IPS-NIHi11 (cell line): ENCODE results near the gene OR9Q1.
"Not testable (repeated sequence)": the region's sequence is repeated elsewhere in the genome, so short reads cannot be mapped to it uniquely, and the experiment has no call there.

Experiments
- DNase-seq: peaks from one replicate; pipeline ENCODE4 v3.0.0; 2012; ENCODE audit warnings: mixed read lengths, low spot score

OR9Q1 gene

DNA sequence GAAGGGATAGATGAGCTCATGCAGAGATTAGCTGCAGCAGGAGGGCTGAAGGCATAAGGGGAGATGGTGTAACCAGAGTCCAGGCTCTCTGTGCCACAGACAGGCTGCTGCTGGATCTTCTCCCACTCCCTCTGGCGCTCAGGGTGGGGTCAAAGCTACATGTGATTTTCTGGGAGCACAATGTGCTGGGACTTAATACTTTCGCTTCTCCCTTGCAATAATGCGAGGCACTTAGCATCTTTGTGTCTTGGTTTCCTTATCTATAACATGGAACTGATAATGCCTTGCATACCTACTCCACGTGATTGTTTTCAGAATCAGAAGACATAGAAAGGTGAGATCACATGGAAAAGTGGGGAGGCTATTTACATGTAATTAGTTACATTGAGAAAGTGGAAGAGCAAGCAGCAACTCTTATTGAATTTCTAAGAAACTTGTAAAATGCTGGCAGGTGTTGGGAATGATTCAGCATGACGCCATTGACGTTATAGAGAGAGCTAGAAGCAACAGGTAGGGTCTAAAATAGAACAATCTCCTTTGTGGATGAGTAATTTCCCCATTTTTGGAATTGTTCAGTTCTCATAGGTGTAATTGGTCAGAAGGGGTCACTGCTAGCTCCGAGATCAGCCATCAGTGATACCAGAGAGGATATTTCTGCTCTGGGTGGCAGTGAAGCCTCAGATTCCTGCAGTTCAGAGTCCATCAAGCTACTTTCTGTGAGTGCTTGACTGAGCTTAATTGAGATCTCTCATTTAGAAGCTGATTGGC lies 109.8 kb downstream of the OR9Q1 start:
- no peak for DNase-seq

DNA sequence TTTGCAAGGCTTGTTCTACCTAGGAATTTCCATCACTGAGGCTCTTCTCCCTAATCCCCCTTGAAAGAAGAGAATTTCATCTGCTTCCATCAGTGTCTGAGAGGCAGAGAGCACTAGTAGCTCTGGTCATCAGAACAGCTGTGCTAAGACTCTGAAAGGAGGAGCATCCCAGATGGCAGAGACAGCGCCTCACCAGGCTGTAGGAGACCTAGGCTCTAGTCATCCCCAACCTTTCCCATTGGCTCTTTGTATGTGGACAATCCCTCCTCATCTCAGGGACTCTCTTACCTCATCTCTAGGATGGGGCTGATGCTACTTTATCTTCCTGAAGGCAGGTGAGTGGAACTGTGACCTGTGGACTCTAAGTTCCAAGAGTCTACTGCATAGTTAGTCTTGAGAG lies 110.5 kb downstream of the OR9Q1 start:
- no peak for DNase-seq

DNA sequence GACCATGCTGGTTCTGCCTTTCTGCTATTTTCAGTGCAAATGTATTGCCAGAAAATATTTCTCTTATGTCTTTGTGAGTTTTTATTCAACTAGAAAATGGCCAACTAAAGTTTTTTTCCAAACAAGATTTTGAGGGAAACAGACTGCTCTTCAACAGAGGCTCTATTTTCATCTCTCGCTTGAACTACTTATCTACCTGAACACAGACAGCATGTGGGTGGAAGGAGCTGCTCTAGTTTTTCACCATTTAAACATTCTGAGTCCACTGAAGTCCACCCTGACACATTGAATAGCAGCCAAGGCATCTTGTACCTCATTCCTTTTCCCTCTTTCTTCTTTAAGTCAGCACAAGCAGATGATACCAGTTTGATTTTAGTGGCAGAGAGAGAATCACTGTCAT lies 111.5 kb downstream of the OR9Q1 start:
- no peak for DNase-seq

DNA sequence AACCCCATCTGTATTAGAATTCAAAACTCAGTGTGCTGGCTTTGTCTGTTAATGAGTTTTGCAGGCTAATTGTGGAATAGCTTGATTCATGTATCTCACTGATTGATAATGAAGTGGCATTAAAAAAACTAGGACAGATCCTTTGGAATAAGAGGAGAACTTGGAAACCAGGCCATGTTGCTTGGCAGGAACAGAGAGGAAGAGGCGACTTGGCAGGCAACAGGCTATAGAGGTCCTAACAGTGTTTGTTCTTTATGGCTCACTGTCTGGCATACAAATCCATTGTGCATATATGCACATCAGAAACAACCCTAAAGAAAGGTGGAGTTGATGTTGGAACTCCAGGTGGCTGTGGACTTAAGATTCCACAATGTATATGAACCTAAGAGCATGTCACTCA lies 119.1 kb downstream of the OR9Q1 start:
- no peak for DNase-seq

DNA sequence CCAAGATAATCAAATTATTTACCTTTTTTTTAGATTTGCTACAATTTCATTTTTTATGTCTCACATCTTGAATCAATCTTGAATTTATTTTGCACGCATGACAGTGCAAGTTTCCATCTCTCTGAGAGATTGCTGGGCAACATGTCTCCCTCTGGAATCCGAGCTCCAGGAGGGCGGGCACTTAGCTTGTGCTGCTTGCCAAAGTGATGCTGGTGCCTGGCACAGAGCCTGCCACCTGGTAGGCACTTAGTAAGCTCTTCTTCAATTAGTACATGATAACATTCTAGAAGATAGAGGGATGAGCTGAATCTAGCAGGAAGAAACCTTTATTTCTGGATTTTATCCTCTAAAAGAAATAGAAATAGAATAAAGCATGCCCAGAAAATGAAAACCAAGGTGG lies 129.1 kb downstream of the OR9Q1 start:
- DNase-seq: no peak

DNA sequence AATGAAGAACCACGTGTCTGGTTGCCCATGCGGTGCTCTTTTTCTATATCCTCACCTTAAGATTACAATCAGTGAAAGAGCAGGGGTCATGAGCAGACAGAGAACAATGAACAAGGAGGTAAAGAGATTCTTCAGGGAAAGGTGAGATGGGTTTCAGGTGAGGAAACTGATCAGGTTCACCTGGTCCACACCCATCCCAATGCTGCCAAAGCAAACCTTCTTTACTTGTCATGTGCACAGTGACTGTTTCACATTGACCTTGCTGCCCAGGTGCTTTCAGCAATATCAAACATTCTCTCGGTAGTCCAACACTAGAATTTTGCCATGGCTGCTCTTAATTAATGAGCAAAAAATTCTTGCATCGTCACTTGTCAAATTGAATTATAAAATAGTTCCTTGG lies 140.7 kb downstream of the OR9Q1 start:
- DNase-seq: no peak

DNA sequence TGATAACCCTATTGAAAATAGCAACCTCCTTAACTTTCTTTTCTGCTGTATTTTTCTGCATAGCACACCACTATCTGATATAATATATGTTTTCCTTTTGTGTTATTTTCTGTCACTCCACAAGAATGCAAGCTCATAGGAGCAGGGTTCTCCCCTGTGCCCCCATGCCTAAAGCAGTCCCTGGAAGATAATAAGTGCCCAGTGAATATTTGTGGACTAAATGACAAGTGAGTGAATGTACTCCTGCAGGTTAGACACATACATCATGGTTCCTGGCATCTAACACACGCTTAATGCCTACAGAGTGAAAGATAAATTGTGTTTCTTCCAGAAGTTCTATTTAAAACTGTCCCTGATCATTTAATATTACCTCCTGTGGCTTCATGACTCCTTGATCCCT lies 141.3 kb downstream of the OR9Q1 start:
- no peak for DNase-seq

DNA sequence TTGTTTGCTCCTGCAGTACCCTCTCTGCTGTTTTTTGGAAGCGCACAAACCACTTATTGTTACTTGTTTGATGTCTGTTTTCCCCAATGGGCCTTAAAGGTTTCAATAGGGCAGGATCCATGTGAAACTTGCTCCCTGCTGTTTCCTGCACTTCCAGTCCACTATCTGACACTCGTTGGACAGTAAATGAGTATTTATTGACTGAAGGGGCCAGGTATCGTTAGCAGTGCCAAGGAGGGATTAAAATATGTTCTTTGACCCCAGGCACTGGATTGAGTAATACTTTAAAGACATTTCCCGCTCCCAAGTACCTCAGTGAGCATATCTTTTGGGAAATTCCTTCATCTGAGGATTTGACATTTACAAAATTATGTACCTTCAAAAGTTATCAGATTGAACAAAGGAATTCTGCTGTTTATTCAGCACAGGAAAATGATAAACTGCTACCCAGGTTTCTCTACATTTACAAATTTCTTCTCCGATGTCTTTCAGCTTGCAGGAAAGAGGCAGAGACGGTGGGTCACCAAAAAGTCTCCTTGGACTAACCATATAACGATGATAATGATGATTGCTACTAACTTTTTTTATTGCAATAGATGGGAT lies 141.9 kb downstream of the OR9Q1 start:
- DNase-seq: no peak

DNA sequence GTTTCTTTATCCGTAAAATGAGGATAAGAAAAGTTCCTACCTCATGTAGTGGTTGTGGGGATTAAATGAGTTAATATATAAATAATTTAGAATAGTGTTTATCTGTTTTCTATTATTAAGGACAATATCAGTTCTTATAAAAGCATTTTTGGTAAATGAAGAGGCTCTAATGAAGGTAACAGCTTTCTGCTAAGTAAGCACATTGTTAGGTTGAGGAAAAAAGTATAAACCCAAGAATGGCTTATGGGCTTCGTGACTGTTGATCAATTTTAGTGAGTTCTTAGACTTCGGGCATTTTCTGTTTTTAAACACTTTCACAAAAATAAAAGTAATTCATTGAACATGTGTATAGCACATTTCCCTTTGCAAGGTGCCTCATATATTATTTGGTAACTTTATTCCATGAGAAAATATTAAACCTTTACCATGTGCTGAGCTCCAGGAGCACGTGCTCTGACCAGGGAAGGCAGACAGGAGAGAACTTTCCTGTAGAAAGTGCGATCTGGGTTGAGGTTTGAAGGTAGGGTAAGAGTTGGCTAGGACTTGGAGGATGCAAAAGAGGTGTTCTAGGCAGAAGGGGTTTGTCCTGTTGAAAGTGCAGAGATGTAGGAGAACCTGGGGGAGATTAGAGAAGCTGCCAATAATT lies 153.9 kb downstream of the OR9Q1 start:
- DNase-seq: no peak

DNA sequence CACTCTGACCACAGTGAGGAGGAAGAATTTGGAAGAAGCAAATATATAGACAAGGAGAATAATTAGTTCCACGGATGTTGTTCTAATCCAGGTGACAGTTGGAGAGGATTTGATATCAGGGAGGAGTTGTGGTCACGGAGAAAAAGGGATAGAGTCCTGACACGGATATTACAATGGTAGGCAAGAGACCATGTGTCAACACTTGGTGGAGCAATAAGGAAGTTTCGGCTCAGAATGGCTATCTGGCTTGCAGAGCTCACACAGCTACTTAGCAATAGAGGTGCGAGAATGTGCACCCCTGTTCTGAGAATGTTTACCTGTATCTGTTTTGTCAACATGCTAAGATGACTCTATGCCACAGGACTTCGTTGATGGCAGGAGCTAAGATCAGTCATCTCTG lies 154.8 kb downstream of the OR9Q1 start:
- DNase-seq: no peak

DNA sequence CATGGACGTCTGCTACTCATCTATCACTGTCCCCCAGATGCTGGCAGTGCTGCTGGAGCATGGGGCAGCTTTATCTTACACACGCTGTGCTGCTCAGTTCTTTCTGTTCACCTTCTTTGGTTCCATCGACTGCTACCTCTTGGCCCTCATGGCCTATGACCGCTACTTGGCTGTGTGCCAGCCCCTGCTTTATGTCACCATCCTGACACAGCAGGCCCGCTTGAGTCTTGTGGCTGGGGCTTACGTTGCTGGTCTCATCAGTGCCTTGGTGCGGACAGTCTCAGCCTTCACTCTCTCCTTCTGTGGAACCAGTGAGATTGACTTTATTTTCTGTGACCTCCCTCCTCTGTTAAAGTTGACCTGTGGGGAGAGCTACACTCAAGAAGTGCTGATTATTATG lies 156.0 kb downstream of the OR9Q1 start:
- no peak for DNase-seq

DNA sequence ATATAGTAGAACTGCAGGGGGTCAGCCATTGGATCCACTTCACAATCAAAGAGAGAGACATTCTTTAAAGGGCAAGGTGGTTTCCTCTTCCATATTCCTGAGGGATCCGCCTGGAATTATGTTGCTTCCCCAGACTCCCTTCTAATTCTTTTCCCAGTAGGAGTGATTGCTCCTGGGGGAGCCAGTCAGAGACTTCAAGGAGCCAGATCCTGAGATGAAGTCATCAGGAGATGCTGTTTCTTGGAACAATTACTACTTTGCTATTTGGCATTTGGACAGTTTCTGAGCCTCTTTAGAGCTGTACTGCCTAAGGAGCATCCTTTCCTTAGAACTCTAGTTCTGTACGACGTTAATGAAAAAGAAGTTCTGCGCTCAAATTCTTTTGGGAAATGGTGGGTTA lies 163.3 kb downstream of the OR9Q1 start:
- no peak for DNase-seq

DNA sequence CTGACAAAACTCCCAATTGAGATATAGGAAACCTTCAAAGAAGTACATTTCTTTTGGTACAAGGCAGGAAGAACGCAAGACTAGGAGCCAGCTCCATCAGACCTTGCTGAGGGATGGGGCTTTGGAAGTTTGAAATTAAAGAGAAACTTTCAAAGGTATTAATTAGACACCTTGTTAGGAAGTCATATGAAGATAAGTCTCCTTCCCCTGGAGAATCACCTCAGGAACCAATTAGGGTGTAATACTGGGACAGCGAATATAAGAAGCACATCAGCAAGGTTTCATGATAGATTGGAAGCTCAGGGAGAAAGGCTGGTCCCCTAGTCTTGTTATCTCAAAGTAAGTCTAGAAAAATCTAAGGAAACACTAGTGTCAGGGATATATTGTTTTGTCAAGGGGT lies 165.1 kb downstream of the OR9Q1 start, which contains the start of gene OR9Q2:
TSS of gene OR9Q2 (plus strand) at position 301 of the 400 bp plus-strand sequence. CDS start 1,421 bp downstream, outside the sequence.
- no peak for DNase-seq

DNA sequence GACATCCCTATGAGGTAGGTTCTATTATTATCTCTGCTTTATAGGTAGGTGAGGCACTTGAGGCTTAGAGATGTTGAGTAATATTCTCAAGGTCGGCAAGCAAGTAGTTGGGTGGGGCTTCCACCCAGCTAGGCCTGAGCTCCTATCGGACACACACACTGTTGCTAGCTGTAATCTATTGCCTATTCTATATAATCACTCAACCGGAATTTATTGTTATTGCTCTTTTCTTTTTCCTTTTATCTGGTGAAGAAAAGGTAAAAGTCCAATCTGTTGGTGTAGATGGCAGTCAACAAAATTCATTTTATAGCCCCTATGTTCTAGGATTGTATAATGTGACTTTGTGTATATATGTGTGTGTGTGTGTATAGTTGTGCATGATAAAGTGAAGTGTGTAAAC lies 168.5 kb downstream of the OR9Q1 start:
- DNase-seq: no peak

DNA sequence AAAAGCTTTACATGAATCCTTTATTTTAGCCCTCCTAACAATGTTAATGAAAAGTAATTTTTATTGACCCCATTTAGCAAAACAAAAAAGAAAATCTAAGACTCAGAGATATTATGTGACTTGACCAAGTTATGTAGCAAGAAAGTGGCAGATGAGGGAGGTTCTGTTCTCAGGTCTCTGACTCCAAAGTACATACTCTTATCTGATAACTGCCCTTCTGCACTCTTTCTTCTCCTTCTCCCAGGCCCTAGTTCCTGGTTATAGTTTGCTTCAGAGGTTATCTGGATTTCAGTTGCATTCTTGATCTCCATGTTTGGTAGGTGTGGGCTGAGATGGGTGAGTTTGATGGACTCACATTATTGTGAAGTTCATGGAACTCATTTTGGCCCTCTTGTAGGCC lies 169.7 kb downstream of the OR9Q1 start:
- no peak for DNase-seq

DNA sequence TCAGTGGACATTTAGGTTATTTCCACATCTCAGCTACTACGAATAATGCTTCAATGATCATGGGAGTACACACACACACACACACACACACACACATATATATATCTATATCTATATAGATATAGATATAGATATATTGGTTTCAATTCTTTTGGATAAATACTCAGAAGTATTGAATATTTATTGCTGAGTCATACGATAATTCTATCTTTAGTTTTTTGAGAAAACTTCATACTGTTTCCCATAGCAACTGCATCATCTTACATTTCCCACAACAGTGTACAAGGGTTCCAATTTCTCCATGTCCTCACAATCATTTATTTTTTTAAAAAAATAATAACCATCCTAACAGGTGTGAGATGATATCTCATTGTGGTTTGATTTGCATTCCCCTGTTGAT lies 172.3 kb downstream of the OR9Q1 start:
- no peak for DNase-seq

DNA sequence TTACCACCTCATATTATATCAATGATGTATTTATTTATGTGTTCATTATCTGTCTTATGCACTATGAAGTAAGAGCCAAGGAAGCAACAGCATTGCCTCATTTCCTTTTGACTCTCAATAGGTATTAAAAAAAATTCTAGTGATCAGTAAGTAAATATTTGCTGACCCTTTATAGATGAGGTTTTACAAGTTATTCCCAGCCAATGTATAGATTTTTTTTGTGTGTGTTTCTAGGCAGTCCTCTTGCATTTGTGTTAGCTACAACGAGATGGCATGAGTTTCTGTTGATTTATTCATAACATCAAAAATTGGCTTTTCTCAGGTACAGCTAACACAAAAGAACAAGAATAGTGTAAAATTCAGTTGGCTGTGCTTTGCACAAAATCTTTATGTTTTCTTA lies 175.6 kb downstream of the OR9Q1 start:
- no peak for DNase-seq

DNA sequence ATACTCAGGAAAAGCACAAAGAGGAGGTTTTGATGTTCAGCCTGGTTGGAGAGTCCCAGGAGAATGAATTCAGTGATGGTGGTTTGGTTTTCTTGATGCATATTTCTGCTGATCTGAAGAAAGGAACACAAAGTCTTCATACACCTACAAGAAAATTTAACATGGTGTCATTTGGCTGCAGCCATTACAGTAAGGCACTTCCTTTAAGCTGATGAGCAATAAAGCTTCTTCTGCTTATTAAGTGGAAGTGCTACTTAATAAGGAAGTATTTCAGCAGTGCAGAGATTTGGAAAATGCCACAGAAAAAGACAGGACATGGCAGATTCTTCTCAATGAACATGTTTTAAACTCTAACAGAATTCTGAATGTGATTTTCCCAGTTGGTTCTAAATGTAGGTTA lies 180.4 kb downstream of the OR9Q1 start, which contains the start of gene OR1S2:
TSS of gene OR1S2 (minus strand) at position 101 of the 400 bp plus-strand sequence. CDS start at position 101, 0 bp downstream.
- no peak for DNase-seq

DNA sequence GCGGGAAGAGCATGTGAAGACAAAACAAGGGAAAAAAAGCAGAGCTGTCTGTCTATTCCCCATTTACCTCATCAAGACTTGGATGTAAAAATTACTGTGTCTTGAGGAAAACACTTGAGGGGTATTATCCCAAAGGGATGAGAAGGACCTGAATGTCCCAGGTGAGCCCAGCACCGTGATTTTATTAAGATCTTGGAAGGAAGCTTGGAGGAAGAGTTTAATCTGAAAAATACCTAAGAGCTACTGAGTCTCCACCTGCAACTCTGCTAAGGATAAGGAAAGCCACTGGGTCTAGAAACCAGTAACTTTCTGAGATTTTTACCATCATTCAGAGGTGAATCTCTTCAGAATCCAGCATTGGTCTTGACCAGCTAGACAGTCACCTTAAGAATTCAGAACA lies 188.7 kb downstream of the OR9Q1 start, which contains the start of gene OR1S1:
TSS of gene OR1S1 (plus strand) at position 301 of the 400 bp plus-strand sequence.
- not testable (repeated sequence) for DNase-seq

DNA sequence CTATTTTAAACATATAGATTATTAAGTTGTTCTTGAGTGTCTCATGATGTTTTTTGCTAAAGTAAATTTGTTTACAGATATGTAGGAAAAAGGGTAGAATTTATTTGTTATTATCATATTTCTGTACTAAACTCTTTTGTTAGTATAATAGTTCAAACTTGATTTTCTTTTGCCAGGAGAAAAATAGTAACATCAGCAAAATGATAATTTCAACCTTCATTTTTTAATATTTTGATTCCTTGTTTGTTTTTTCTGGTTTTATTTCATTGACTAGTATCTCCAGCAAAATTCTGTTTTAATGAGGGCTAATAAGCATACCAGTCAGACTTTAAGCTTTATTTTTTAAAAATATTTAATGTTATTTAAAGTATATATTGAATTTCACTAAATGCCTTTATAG lies 192.8 kb downstream of the OR9Q1 start:
- DNase-seq: no peak

DNA sequence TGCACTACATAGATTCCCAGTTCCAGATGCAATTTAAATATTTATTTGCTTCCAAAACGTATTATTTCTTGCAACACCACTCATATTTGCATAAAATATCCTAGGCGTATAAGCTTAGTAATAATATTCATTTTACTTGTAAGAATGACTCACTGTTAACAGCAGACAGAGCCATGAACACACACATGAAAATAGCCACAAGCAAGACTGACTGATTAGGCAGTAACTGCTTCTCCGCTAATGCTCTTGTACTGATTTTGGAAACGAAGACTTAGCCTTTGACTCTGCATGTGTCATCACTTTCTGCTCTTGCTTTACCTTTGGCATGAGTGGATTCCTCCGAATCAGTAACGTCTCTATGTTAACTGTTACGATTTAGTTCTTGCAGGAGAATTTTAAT lies 199.0 kb downstream of the OR9Q1 start:
- no peak for DNase-seq

DNA sequence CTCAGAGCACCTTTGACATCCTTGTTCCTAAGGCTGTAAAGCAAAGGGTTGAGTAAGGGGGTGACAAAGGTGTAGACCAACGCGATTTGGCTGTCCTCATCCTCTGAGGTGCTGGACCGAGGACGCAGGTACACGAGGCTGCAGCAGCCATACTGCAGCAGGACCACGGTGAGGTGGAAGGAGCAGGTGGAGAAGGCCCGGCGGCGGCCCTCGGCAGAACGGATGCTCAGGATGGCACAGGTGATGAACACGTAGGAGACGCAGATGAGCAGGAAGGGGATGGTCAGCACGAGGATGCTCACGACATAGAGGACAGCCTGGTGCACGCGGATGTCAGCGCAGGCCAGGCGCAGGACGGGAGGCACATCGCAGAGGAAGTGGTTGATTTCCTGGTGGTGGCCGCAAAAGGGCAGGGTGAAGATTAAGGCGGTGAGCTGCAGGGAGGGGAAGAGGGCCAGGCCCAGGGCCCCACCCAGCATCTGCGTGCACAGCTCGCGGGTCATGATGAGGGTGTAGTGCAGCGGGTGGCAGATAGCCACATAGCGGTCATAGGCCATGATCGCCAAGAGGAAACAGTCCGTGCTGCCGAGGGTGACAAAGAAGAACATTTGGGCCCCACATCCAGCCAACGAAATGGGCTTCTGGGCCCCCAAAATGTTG lies 204.4 kb downstream of the OR9Q1 start:
- DNase-seq: no peak
